AG04450 (cell line): ENCODE results near the gene UTF1. TPM values are rescaled to one million over a fixed set of nuclear protein-coding genes. Genes with fewer than 3 reads are reported as not detected.

Source experiments
- CTCF ChIA-PET: fragments of 300-600, 350-600 bp; formaldehyde crosslinking; extraction: SDS; loops from one replicate; lab custom pipeline; 2022; ENCODE audit warnings: antibody characterized with exemption, inconsistent platforms; lab: Charles Lee
- POLR2A ChIA-PET: fragments of 350-600 bp; formaldehyde crosslinking; extraction: SDS; loops from one replicate; lab custom pipeline; 2021; ENCODE audit warnings: antibody characterized with exemption, inconsistent platforms; lab: Yijun Ruan, JAX
- DNase-seq: peaks from one replicate; pipeline ENCODE4 v3.0.0-alpha.2; 2011; ENCODE audit warnings: low read depth, low spot score
- H3K27ac ChIP-seq: one replicate; pipeline ENCODE4 v1.5.1; 2012; ENCODE audit warnings: low read depth, low read length, control low read depth
- H3K27me3 ChIP-seq: one replicate; pipeline ENCODE4 v1.6.0; 2012; ENCODE audit warnings: low read length; ENCODE audit not compliant: control insufficient read depth, insufficient read depth
- H3K4me3 ChIP-seq: 2 replicates; pipeline ENCODE4 v1.5.1; 2011; ENCODE audit warnings: mild to moderate bottlenecking, low read depth, low read length, control low read depth
- H3K9me3 ChIP-seq: 2 replicates; pipeline ENCODE4 v1.5.1; 2012; ENCODE audit warnings: low read length; ENCODE audit not compliant: control insufficient read depth, insufficient read depth
- polyA plus RNA-seq: library from polyadenylated mRNA; depleted of rRNA; stranded (reverse); fragments of >200 nt; gene quantifications from 2 replicates; pipeline ENCODE4 v1.2.3, GENCODE V29; 2011
- TF ChIP-seq, protein P1 (sequence below): IDR thresholded peaks from 2 replicates; pipeline ENCODE4 v1.5.1; 2011; ENCODE audit warnings: low read depth, low read length, control low read depth, inconsistent platforms

The UTF1 gene
- polyA plus RNA-seq, 1 experiment = not detected

- CTCF ChIA-PET = no interaction called here
- TF ChIP-seq, protein P1, sequence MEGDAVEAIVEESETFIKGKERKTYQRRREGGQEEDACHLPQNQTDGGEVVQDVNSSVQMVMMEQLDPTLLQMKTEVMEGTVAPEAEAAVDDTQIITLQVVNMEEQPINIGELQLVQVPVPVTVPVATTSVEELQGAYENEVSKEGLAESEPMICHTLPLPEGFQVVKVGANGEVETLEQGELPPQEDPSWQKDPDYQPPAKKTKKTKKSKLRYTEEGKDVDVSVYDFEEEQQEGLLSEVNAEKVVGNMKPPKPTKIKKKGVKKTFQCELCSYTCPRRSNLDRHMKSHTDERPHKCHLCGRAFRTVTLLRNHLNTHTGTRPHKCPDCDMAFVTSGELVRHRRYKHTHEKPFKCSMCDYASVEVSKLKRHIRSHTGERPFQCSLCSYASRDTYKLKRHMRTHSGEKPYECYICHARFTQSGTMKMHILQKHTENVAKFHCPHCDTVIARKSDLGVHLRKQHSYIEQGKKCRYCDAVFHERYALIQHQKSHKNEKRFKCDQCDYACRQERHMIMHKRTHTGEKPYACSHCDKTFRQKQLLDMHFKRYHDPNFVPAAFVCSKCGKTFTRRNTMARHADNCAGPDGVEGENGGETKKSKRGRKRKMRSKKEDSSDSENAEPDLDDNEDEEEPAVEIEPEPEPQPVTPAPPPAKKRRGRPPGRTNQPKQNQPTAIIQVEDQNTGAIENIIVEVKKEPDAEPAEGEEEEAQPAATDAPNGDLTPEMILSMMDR = no peak
- DNase-seq = no peak
- Histone ChIP-seq H3K9me3 (peaks cover 93% of the 10 kb centered on the region), H3K27me3 (no peaks in the 10 kb centered on the region), H3K4me3 (no peak overlapping the region), H3K27ac (no peak overlapping the region)
- POLR2A ChIA-PET = no interaction called here
These were observed 20.4 kb upstream of the UTF1 start for GRCh38 chr10:133209641-133210040.

DNA sequence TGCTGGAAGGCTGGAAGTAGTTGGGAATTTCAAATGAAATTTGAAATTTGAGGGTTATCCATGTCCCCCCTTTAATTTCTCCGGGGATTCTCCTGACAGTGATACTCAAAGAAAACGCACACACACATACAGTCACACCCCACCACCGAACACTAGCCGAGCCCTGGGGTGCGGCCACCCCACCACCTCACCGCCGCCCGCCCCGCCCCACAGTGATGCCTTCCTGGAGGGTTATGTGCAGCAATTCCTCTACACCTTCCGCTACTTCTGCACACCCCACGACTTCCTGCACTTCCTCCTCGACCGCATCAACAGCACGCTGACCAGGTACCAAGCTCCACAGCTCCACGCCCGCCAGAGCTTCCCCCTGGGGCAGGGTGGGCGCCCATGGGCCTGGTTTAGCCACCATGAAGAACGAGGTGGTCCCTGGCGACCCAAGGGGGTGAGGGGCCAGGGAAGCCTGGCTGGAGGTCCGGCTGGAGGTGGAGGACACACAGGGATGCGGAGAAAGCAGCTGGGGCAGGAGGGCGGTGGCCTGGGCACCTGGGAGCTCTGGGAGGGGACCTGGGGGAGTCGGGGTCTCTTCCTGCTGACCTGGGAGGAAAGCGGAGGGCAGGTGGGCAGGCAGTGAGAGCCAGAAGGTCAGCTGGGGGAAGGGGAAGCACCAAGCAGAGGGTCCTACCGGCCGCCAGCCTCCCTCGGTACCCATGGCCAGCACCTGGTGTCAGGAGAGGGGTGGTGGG is 19.4 kb upstream of the UTF1 start:
- CTCF ChIA-PET = no interaction called here
- DNase-seq = no peak
- no peaks in the 10 kb centered on the region for H3K27me3 ChIP-seq
- POLR2A ChIA-PET = no interaction called here
- no peak overlapping the region for H3K27ac ChIP-seq
- no peak overlapping the region for H3K4me3 ChIP-seq
- TF ChIP-seq, protein P1 = no peak
- peaks cover 93% of the 10 kb centered on the region for H3K9me3 ChIP-seq

DNA sequence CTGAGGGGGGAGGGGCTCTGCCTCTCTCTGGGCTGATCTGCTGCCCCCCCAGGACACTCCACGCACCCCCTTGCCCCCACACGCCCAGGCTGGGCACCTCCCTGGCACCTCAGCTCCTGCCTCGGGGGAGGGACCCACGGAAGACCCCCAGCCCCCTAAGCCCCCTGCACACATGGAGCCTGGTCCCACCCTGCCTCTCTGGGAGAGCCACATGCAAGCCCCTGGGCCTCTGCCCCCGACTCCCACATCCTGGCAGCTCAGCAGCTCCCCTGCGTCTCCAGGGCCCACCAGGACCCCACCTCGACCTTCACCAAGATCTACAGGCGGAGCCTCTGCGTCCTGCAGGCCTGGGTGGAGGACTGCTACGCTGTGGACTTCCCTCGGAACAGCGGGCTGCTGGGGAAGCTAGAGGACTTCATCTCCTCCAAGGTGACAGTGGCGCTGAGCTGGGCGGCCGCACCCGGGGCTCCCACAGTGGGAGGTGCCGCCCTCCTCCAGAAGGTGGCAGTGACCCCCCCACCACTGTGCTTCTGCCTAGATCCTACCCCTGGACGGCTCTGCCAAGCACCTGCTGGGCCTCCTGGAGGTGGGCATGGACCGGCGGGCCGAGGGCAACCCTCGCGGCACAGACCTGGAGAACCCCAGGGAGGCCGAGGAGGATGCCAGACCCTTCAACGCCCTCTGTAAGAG is 18.7 kb upstream of the UTF1 start:
- ChIA-PET POLR2A (no interaction called here), CTCF (no interaction called here)
- no peaks in the 10 kb centered on the region for H3K27me3 ChIP-seq
- no peak for DNase-seq
- TF ChIP-seq, protein P1 = no peak
- no peak overlapping the region for H3K27ac ChIP-seq
- no peak overlapping the region for H3K4me3 ChIP-seq
- peaks cover 91% of the 10 kb centered on the region for H3K9me3 ChIP-seq

GRCh38 chr10:133211959-133212852 is 17.8 kb upstream of the UTF1 start:
- POLR2A ChIA-PET = no interaction called here

More at GRCh38 chr10:133211959-133212852, 17.8 kb upstream of the UTF1 start:
- H3K9me3 ChIP-seq = peaks cover 89% of the 10 kb centered on the region
- TF ChIP-seq, protein P1 = no peak
- H3K27me3 ChIP-seq = no peaks in the 10 kb centered on the region
- CTCF ChIA-PET = no interaction called here
- H3K27ac ChIP-seq = no peak overlapping the region
- DNase-seq = no peak
- no peak overlapping the region for H3K4me3 ChIP-seq
